SK-N-SH (cell line): ENCODE measurements around the gene PPIF. TPM values are rescaled to one million over a fixed set of nuclear protein-coding genes. Genes with fewer than 3 reads are reported as not detected.

Source experiments
- CTCF ChIA-PET: fragments of 300-600, 350-600 bp; formaldehyde crosslinking; extraction: SDS; loops from one replicate; lab custom pipeline; 2021; lab: Yijun Ruan, JAX
- POLR2A ChIA-PET: fragments of 350-600 bp; sonication (Branson Sonifier 250); formaldehyde crosslinking; extraction: SDS; loops from one replicate; lab custom pipeline; 2020; ENCODE audit warnings: antibody characterized with exemption, inconsistent platforms; lab: Yijun Ruan, JAX
- DNase-seq: peaks from one replicate; pipeline ENCODE4 v3.0.0; 2012
- H2AFZ ChIP-seq: fragments of 200-600 bp; sonication (generic); 2 replicates; pipeline ENCODE4 v1.8.1; 2016; ENCODE audit warnings: antibody characterized with exemption, mild to moderate bottlenecking, low read depth
- H3F3A ChIP-seq: fragments of 200-600 bp; sonication (generic); replicated peaks from 2 replicates; pipeline ENCODE3; 2016; ENCODE audit warnings: antibody characterized with exemption, mild to moderate bottlenecking; ENCODE audit not compliant: insufficient read depth
- H3K27ac ChIP-seq, 2 experiments: fragments of 200-500 bp in 1 of 2; fragments of 200-600 bp in 1 of 2; sonication (Bioruptor generic) in 1 of 2; sonication (generic), shearing (Covaris generic) in 1 of 2; 2 replicates each; pipeline versions ENCODE4 v1.5.1 to v1.6.1; 2014 to 2016; ENCODE audit warnings: low read depth in 2 of 2, inconsistent platforms in 1 of 2, low read length in 1 of 2, mild to moderate bottlenecking in 1 of 2, mixed read lengths in 1 of 2
- H3K27me3 ChIP-seq: fragments of 200-600 bp; sonication (generic), shearing (Covaris generic); 2 replicates; pipeline ENCODE4 v1.6.1; 2016; ENCODE audit warnings: mixed run types; ENCODE audit not compliant: insufficient read depth
- H3K36me3 ChIP-seq, 2 experiments: fragments of 200-500 bp in 1 of 2; fragments of 200-600 bp in 1 of 2; sonication (Bioruptor generic) in 1 of 2; sonication (generic) in 1 of 2; replicated peaks in 1 of 2; 2 replicates each; pipeline versions ENCODE3 to v1.5.1; 2014 to 2016; ENCODE audit warnings: low read length in 1 of 2, mild to moderate bottlenecking in 1 of 2; ENCODE audit not compliant: insufficient read depth in 2 of 2, control insufficient read depth in 1 of 2
- H3K4me1 ChIP-seq, 2 experiments: fragments of 200-500 bp in 1 of 2; fragments of 200-600 bp in 1 of 2; sonication (Bioruptor generic) in 1 of 2; sonication (generic), shearing (Covaris generic) in 1 of 2; 2 replicates each; pipeline versions ENCODE4 v1.5.1 to v1.6.1; 2014 to 2016; ENCODE audit warnings: low read depth in 1 of 2, low read length in 1 of 2, mixed run types in 1 of 2; ENCODE audit not compliant: insufficient read depth in 2 of 2, control insufficient read depth in 1 of 2
- H3K4me2 ChIP-seq: fragments of 200-600 bp; sonication (generic), shearing (Covaris generic); 2 replicates; pipeline ENCODE4 v1.6.1; 2017; ENCODE audit warnings: mixed run types
- H3K4me3 ChIP-seq, 2 experiments: fragments of 200-500 bp in 1 of 2; fragments of 200-600 bp in 1 of 2; sonication (Bioruptor generic) in 1 of 2; sonication (generic), shearing (Covaris generic) in 1 of 2; 2 replicates each; pipeline versions ENCODE4 v1.5.1 to v1.8.1; 2014 to 2016; ENCODE audit warnings: low read depth in 2 of 2, inconsistent platforms in 1 of 2, low read length in 1 of 2, mild to moderate bottlenecking in 1 of 2, mixed read lengths in 1 of 2, moderate library complexity in 1 of 2
- H3K79me2 ChIP-seq: fragments of 200-600 bp; sonication (generic); 2 replicates; pipeline ENCODE4 v1.8.1; 2017; ENCODE audit warnings: mild to moderate bottlenecking; ENCODE audit not compliant: insufficient read depth
- H3K9ac ChIP-seq: fragments of 200-600 bp; sonication (generic); 2 replicates; pipeline ENCODE4 v1.6.1; 2017; ENCODE audit warnings: mixed run types
- H3K9me2 ChIP-seq: fragments of 200-600 bp; sonication (generic); 2 replicates; pipeline ENCODE4 v1.6.1; 2017; ENCODE audit warnings: mixed run types
- H3K9me3 ChIP-seq: fragments of 200-600 bp; sonication (generic); 2 replicates; pipeline ENCODE4 v1.6.1; 2017; ENCODE audit warnings: mixed run types, mild to moderate bottlenecking, moderate library complexity
- H4K20me1 ChIP-seq: fragments of 200-600 bp; sonication (generic); 2 replicates; pipeline ENCODE4 v1.6.1; 2017; ENCODE audit warnings: mild to moderate bottlenecking, mixed run types; ENCODE audit not compliant: insufficient read depth
- ELF1 ChIP-seq: IDR thresholded peaks from 2 replicates; pipeline ENCODE4 v1.4.0; 2012
- EP300 ChIP-seq, 2 experiments: IDR thresholded peaks; 2 replicates each; pipeline versions ENCODE4 v1.4.0 to v1.6.1; 2012; ENCODE audit warnings: borderline replicate concordance in 1 of 2, low read depth in 1 of 2, low read length in 1 of 2
- EZH2phosphoT487 ChIP-seq: fragments of 200-600 bp; sonication (generic); IDR thresholded peaks from 2 replicates; pipeline ENCODE4 v1.6.1; 2017; ENCODE audit warnings: low read depth, mixed run types, mild to moderate bottlenecking, antibody characterized with exemption, moderate library complexity, borderline replicate concordance
- GATA2 ChIP-seq: sonication (generic); formaldehyde crosslinking; IDR thresholded peaks from 2 replicates; pipeline ENCODE4 v1.5.0; 2020; ENCODE audit warnings: mild to moderate bottlenecking, missing genetic modification reagents
- POLR2AphosphoS5 ChIP-seq: IDR thresholded peaks from 2 replicates; pipeline ENCODE4 v1.6.1; 2012; ENCODE audit warnings: low read depth, low read length
- RAD21 ChIP-seq: IDR thresholded peaks from 2 replicates; pipeline ENCODE4 v1.6.1; 2012; ENCODE audit warnings: mild to moderate bottlenecking, low read length
- RFX5 ChIP-seq: IDR thresholded peaks from 2 replicates; pipeline ENCODE4 v1.6.1; 2012; ENCODE audit warnings: mild to moderate bottlenecking, improper control_type of control experiment, low read length
- SMC3 ChIP-seq: IDR thresholded peaks from 2 replicates; pipeline ENCODE4 v1.6.1; 2012; ENCODE audit warnings: low read depth, low read length, improper control_type of control experiment
- YY1 ChIP-seq: IDR thresholded peaks from 2 replicates; pipeline ENCODE4 v1.4.0; 2012; ENCODE audit warnings: low read depth, mild to moderate bottlenecking
- WGBS: methylation state at CpG from one replicate; pipeline ENCODE4 v1.1.6; 2017; ENCODE audit warnings: low lambda C conversion rate; 5-methylcytosine and 5-hydroxymethylcytosine counted together
- polyA plus RNA-seq, 3 experiments: library from polyadenylated mRNA; depleted of rRNA; stranded (reverse); fragments of >200 nt; gene quantifications; 2 replicates each; pipeline ENCODE4 v1.2.3, GENCODE V29; 2012
- TF ChIP-seq, protein P1 (sequence below): fragments of 150-350 bp; IDR thresholded peaks from 2 replicates; pipeline ENCODE4 v1.6.1; 2016; ENCODE audit warnings: mild to moderate bottlenecking, low read depth, low read length
- TF ChIP-seq, protein P2 (sequence below): IDR thresholded peaks from 2 replicates; pipeline ENCODE4 v1.4.0; 2012; ENCODE audit warnings: low read depth, borderline replicate concordance
- TF ChIP-seq, protein P3 (sequence below): IDR thresholded peaks from 2 replicates; pipeline ENCODE4 v1.4.0; 2012; ENCODE audit warnings: low read depth, borderline replicate concordance
- TF ChIP-seq, protein P4 (sequence below): IDR thresholded peaks from 2 replicates; pipeline ENCODE4 v1.4.0; 2012; ENCODE audit warnings: low read depth

Gene PPIF
- polyA plus RNA-seq, 1 of the 3 experiments (the other 2 are of a cell fraction), result 85.9 TPM

DNA sequence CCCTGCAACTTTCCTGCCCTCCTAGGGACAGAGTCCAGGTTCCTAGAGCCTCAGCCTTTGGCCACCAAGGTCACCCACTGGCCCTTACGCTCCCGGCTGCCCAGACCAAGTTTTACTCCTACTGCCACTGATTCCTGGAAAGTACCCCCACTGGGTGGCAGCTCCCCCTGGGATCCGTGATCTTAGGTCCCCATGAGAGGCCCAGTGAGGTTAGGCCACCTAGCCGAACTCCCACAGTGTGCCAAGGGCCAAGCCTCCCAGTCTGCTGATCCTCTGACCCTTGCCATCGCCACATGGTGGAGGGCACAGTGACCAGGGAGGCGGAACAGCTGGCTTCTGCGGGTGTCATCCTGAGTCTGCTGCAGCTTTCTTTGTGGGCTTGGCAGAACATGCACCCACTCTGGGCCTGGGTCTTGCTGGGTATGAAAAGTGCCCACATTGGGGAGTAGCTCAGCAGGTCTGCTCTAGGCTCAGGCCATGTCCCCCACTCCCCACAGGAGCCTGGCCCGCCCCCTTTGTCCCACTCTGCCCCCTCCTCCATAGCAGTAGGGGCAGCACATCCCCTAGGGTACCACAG lies 40.5 kb upstream of the PPIF start:
- TF ChIP-seq, protein P1, sequence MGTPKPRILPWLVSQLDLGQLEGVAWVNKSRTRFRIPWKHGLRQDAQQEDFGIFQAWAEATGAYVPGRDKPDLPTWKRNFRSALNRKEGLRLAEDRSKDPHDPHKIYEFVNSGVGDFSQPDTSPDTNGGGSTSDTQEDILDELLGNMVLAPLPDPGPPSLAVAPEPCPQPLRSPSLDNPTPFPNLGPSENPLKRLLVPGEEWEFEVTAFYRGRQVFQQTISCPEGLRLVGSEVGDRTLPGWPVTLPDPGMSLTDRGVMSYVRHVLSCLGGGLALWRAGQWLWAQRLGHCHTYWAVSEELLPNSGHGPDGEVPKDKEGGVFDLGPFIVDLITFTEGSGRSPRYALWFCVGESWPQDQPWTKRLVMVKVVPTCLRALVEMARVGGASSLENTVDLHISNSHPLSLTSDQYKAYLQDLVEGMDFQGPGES, result no peak
- TF ChIP-seq RAD21, result no peak
- TF ChIP-seq EZH2phosphoT487, result no peak
- no peak for TF ChIP-seq POLR2AphosphoS5
- no peak for TF ChIP-seq ELF1
- TF ChIP-seq GATA2, result no peak
- no peak for TF ChIP-seq YY1
- TF ChIP-seq, protein P2, sequence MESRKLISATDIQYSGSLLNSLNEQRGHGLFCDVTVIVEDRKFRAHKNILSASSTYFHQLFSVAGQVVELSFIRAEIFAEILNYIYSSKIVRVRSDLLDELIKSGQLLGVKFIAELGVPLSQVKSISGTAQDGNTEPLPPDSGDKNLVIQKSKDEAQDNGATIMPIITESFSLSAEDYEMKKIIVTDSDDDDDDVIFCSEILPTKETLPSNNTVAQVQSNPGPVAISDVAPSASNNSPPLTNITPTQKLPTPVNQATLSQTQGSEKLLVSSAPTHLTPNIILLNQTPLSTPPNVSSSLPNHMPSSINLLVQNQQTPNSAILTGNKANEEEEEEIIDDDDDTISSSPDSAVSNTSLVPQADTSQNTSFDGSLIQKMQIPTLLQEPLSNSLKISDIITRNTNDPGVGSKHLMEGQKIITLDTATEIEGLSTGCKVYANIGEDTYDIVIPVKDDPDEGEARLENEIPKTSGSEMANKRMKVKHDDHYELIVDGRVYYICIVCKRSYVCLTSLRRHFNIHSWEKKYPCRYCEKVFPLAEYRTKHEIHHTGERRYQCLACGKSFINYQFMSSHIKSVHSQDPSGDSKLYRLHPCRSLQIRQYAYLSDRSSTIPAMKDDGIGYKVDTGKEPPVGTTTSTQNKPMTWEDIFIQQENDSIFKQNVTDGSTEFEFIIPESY, result no peak
- Histone ChIP-seq H3K9me3 (no peaks in the 10 kb centered on the region), H3K79me2 (peaks cover 11% of the 10 kb centered on the region; the same call in 1 of the 2 replicates), H3K36me3 (peaks cover 21 to 80% of the 10 kb centered on the region in 2 experiments), H3F3A (no peaks in the 10 kb centered on the region), H3K4me3 (no peak overlapping the region), H3K27ac (peak overlapping the region in 1 of 2 experiments; percentile 19; a peak in 1 of 4 replicates), H4K20me1 (0 out of 2 replicates have a peak, but pooled peaks cover 4% of the 10 kb centered on the region), H3K9me2 (no peaks in the 10 kb centered on the region), H3K27me3 (no peaks in the 10 kb centered on the region), H3K4me1 (peaks cover 0 to 46% of the 10 kb centered on the region in 2 experiments; a peak in 1 of 4 replicates), H3K9ac (no peak overlapping the region), H2AFZ (no peak overlapping the region), H3K4me2 (no peak overlapping the region)
- no peak for DNase-seq
- POLR2A ChIA-PET, result no interaction called here
- CTCF ChIA-PET, result interaction anchor here (1.6 kb wide), 1 partner anchor 68 kb away, joined by 5 read pairs; no protein-coding TSS in a partner anchor
- WGBS, result 95% methylated on average over 5 of the region's 8 CpGs

DNA sequence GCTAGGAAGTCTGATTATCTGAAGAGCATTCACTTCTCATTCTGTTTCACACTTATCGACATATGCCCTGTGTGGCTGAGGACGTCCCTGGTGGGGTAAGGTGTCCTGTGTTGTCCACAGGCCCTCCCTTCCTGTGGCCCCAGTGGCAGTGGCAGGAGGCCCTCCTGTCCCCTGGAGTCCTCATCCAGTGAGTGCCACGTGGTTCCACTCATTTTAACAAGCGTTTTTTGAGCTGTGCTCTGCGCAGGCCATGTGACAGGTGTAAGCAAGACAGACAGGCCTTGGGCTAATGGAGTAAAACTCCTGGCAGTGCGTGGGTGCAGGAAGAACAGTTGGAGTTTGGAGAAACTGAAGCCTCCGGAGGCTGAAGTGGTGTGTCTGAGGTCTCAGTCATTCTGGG lies 39.3 kb upstream of the PPIF start:
- Histone ChIP-seq H3K9me3 (no peaks in the 10 kb centered on the region), H3K4me2 (no peak overlapping the region), H3K36me3 (peaks cover 24 to 85% of the 10 kb centered on the region in 2 experiments), H3K9me2 (no peaks in the 10 kb centered on the region), H3K79me2 (peaks cover 4% of the 10 kb centered on the region; the same call in 1 of the 2 replicates), H3K4me3 (no peak overlapping the region), H3F3A (no peaks in the 10 kb centered on the region), H3K27me3 (no peaks in the 10 kb centered on the region), H3K4me1 (peaks cover 0 to 58% of the 10 kb centered on the region in 2 experiments; a peak in 1 of 4 replicates), H3K27ac (no peak overlapping the region; a peak in 1 of 4 replicates), H2AFZ (no peak overlapping the region), H4K20me1 (0 out of 2 replicates have a peak, but pooled peaks cover 4% of the 10 kb centered on the region), H3K9ac (no peak overlapping the region)
- no peak for DNase-seq
- no peak for TF ChIP-seq SMC3
- TF ChIP-seq, protein P3, sequence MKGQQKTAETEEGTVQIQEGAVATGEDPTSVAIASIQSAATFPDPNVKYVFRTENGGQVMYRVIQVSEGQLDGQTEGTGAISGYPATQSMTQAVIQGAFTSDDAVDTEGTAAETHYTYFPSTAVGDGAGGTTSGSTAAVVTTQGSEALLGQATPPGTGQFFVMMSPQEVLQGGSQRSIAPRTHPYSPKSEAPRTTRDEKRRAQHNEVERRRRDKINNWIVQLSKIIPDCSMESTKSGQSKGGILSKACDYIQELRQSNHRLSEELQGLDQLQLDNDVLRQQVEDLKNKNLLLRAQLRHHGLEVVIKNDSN, result no peak
- no peak for TF ChIP-seq GATA2
- TF ChIP-seq RFX5, result no peak
- TF ChIP-seq, protein P4, sequence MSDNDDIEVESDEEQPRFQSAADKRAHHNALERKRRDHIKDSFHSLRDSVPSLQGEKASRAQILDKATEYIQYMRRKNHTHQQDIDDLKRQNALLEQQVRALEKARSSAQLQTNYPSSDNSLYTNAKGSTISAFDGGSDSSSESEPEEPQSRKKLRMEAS, result no peak
- no peak for TF ChIP-seq ELF1
- no peak for TF ChIP-seq EP300 (IDR thresholded peaks at IDR 0.05; ENCODE audit: borderline replicate concordance in 1 of 2, low read depth in 1 of 2, low read length in 1 of 2)
- ChIA-PET POLR2A (no interaction called here), CTCF (no interaction called here)
- 75% methylated on average over 7 of the region's 7 CpGs for WGBS
